ENCODE measurements around the gene GFOD1. TPM values are rescaled to one million over a fixed set of nuclear protein-coding genes. Genes with fewer than 3 reads are reported as not detected.

The GFOD1 gene
- total RNA-seq, 6 experiments from 2014 or later: 2.3 to 4.7 (median 2.9) TPM

DNA sequence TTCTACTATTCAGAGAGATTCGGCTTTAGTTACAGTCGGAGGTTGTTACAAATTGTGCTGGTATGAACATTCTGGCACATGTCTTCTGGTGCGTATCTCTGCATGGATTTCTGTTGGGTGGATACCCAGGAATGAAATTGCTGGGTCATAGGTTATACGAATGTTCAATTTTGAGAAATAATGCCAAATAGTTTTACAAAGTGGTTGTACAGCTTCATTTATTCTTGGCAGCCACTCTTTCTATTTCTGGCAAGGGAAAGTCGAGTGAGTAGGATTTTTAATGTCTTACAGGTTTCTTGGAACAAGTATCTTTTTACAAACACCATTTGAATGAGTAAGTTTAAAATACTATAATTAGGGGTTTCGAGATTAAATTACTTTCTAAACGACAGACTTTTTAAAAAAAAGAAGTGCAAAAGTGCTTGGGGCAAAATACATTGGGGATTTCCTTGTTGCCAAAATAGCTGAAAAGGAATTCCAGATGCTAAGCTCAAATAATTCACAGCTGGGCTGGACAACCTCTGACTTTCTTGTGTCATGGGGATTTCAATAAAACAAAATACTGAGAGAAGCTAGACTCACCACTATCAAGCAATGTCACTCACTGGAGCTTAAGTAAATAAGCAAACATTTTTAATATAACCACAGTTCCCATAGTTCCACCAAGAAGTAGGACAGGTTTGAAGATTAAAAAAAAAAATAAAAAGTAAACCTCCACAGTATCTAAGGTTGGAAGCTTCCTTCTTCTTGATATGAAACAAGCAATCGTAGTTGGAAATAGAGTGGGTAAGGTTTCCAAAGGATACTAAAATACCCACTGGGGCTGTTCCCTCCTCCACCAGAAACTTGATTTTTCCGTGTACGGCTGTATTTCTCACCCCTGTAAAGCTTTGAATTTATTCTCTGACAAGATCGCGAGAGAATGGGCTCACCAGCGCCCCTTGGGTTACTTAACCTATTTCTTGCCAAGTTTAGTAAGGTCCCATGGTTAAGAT, 21.6 kb upstream of the GFOD1 start:
- Mint-ChIP-seq H3K9me3 (peaks cover 12% of the 10 kb centered on the region), H3K27me3 (ENCODE audit: insufficient read depth) (peaks cover 9% of the 10 kb centered on the region), H3K27ac (no peak overlapping the region; the same call in 1 of the 2 replicates), H3K36me3 (ENCODE audit: low read depth) (0 out of 2 replicates have a peak, but pooled peaks cover 4% of the 10 kb centered on the region), H3K4me1 (ENCODE audit: low read depth) (peaks cover 15% of the 10 kb centered on the region), H3K4me3 (no peak overlapping the region)
- DNase-seq: peak; percentile 63
- TF ChIP-seq, protein P1, sequence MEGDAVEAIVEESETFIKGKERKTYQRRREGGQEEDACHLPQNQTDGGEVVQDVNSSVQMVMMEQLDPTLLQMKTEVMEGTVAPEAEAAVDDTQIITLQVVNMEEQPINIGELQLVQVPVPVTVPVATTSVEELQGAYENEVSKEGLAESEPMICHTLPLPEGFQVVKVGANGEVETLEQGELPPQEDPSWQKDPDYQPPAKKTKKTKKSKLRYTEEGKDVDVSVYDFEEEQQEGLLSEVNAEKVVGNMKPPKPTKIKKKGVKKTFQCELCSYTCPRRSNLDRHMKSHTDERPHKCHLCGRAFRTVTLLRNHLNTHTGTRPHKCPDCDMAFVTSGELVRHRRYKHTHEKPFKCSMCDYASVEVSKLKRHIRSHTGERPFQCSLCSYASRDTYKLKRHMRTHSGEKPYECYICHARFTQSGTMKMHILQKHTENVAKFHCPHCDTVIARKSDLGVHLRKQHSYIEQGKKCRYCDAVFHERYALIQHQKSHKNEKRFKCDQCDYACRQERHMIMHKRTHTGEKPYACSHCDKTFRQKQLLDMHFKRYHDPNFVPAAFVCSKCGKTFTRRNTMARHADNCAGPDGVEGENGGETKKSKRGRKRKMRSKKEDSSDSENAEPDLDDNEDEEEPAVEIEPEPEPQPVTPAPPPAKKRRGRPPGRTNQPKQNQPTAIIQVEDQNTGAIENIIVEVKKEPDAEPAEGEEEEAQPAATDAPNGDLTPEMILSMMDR (IDR thresholded peaks at IDR 0.05): peak; percentile 7; the same call in 1 of the 2 replicates

DNA sequence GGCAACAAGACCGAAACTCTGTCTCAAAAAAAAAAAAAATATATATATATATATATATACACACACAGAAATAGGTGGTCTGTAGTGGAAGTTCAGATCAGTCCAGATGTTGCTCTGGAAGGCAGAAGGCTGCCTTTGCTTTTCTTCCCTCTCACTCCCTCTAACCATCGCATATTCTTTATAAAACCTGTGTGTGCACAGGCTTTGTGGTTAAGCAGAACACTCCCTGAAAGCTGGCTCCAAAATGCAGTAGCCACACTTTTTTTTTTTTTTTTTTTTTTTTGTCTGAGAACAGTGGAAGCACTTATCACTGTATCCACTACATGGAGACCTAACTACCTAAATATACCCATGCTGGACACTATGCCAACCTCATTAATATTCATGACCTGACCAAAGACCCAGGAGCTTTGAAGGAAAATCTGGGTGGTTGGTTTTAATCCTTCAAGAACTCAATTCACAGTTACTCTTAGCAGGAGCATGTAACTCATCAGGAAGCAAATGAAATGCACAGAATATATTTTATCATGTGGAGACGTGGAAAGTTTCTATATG, 20.0 kb upstream of the GFOD1 start:
- Mint-ChIP-seq H3K4me1 (ENCODE audit: low read depth) (peaks cover 15% of the 10 kb centered on the region), H3K27me3 (ENCODE audit: insufficient read depth) (peaks cover 9% of the 10 kb centered on the region), H3K27ac (no peak overlapping the region), H3K9me3 (peaks cover 12% of the 10 kb centered on the region), H3K4me3 (no peak overlapping the region), H3K36me3 (ENCODE audit: low read depth) (0 out of 2 replicates have a peak, but pooled peaks cover 4% of the 10 kb centered on the region)
- DNase-seq: no peak
- TF ChIP-seq, protein P1 (IDR thresholded peaks at IDR 0.05): no peak

GRCh38 chr6:13505345-13505734, 17.9 kb upstream of the GFOD1 start:
- H3K27me3 Mint-ChIP-seq (ENCODE audit: insufficient read depth): peaks cover 9% of the 10 kb centered on the region
- H3K9me3 Mint-ChIP-seq: peaks cover 8% of the 10 kb centered on the region
- H3K36me3 Mint-ChIP-seq (ENCODE audit: low read depth): 0 out of 2 replicates have a peak, but pooled peaks cover 4% of the 10 kb centered on the region
- peaks cover 18% of the 10 kb centered on the region for H3K4me1 Mint-ChIP-seq (ENCODE audit: low read depth)
- H3K4me3 Mint-ChIP-seq: no peak overlapping the region
- DNase-seq: no peak
- H3K27ac Mint-ChIP-seq: no peak overlapping the region
- TF ChIP-seq, protein P1 (IDR thresholded peaks at IDR 0.05): no peak

DNA sequence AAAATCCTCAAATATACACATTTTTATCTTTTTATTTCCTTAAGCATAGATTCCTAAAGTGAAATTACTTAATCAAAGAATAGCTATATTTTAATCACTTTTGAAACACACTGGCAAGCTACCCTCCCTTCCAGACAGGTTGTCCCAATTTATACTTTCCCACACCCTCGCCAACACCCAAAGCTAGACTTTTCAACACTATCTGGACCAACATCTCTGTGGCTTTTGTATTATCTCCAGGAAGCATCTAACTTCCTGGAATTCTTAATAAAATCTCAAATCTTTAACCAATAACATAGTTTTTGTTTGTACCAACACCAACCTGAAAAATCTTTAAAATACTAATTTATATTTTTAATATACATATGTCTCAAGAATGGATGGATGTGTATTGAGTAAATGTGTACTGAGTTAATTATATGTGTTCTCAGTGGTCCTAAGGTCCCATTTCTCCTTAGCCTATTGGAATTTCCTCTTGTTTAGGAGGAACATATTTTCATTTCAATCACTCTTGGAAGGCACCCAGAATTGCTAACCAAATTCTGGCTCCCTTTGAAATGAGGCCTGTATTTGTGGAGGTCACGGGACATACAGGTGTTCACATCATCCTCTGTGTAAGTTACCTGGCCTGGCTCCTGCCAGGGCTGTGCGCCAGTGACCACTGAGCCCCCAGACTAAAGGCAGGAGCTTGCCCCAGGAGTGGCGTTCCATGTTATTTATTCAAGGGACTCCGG, 17.4 kb upstream of the GFOD1 start:
- Mint-ChIP-seq H3K27me3 (ENCODE audit: insufficient read depth) (peaks cover 5% of the 10 kb centered on the region), H3K27ac (no peak overlapping the region)
- TF ChIP-seq, protein P1 (IDR thresholded peaks at IDR 0.05): no peak

GRCh38 chr6:13500915-13501314, 13.5 kb upstream of the GFOD1 start:
- DNase-seq: no peak
- Mint-ChIP-seq H3K27me3 (ENCODE audit: insufficient read depth) (peaks cover 5% of the 10 kb centered on the region; the same call in 1 of the 2 replicates), H3K4me1 (ENCODE audit: low read depth) (peaks cover 17% of the 10 kb centered on the region), H3K4me3 (no peak overlapping the region), H3K36me3 (ENCODE audit: low read depth) (no peaks in the 10 kb centered on the region), H3K9me3 (no peaks in the 10 kb centered on the region), H3K27ac (no peak overlapping the region)
- TF ChIP-seq, protein P1 (IDR thresholded peaks at IDR 0.05): no peak

More for the DNA sequence above, 17.4 kb upstream of the GFOD1 start:
- H3K36me3 Mint-ChIP-seq (ENCODE audit: low read depth): no peaks in the 10 kb centered on the region
- H3K4me1 Mint-ChIP-seq (ENCODE audit: low read depth): peaks cover 24% of the 10 kb centered on the region
- DNase-seq: no peak
- no peak overlapping the region for H3K4me3 Mint-ChIP-seq
- H3K9me3 Mint-ChIP-seq: peaks cover 3% of the 10 kb centered on the region; the same call in 1 of the 2 replicates
